HL-60/S4 treated with retinoic acid at 250 ng/mL for 4 days and 3 days (cell line): Measurements from ENCODE around the gene KCNH2.

Source experiments
- in situ Hi-C: fragments of 300-500 bp; cut with MboI; formaldehyde crosslinking; loops from 2 replicates; pipeline ENCODE4 v1.7.0; 2022; ENCODE audit warnings: low sequenced_read_pairs

Gene KCNH2

GRCh38 chr7:150976529-150977381 is 1.4 kb downstream of the KCNH2 start:
- in situ Hi-C loops: no loop called here

DNA sequence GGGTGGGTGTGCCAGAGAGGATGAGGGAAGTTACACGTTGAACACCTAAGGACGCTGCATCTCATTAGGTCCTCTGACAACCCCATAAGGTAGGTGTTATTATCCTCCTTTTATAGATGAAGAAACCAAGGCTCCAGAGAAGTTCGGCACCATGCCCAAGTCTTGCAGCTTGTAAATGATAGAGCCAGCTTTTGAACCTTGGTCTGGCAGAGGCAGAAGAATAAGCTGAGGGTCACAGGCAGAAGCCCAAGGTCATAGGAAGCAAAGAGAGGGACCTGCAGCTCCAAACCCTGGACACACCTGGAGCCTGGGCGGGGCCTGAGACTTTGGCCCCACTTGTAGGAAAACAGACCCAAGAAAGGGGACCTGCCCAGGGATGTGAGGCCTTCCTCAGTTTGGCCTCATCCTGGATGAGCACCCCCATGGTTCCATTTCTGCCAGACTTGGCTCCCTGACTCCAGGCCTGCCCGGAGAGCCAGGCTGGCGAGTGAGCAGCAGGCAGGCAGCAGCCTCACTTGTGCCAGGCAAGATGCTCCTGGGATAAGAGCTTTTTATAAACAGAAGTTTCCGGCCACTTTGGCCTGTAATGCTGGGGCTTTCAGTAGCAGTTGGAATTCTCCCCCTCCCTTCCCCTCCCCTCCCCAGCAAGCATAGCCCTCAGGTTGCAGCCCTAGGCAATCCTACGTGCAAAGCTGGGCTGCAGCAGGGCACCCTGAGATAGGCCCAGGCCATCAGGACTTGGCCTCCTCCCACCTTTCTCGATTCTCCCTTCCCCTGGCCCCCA is 2.4 kb downstream of the KCNH2 start:
- in situ Hi-C loops: no loop called here

DNA sequence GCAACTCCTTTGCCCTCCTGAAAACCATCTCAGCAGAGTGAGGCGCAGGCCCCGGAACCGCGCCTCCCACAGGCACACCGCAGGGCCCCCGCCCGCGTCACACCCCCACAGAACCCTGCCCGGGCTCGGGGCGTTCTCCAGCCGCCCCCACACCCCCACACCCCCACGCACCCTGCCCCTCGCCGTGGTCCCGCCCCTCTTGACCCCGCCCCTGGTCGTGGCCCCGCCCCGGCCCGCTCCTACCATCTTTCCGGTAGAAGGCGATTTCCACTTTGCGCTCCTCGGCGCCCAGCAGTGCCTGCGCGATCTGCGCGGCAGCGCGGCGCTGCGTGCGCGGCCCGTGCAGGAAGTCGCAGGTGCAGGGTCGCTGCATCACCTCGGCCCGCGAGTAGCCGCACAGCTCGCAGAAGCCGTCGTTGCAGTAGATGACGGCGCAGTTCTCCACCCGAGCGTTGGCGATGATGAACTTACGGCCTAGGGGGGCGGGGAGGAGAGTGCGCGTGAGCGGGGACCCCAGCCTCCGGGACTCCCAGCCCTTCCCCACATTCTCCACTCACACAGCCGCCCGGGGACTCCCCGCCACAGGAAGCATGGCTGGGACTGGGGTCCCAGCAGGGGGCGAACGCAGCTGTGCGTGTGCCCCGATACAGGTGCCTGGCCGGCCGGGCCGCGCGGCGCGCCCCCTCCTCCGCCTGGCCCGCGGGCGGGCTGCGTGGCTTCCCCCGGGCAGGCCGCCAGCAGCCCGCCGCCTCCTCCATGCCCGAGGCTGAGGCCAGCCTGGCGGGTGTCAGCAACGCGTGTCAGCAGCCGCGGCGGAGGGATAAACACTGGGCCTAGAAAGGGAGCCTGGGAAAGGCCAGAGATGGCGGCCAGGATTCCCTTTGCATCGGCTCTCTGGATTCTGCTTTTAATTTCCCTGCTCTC is 3.4 kb downstream of the KCNH2 start:
- in situ Hi-C loops: no loop called here

DNA sequence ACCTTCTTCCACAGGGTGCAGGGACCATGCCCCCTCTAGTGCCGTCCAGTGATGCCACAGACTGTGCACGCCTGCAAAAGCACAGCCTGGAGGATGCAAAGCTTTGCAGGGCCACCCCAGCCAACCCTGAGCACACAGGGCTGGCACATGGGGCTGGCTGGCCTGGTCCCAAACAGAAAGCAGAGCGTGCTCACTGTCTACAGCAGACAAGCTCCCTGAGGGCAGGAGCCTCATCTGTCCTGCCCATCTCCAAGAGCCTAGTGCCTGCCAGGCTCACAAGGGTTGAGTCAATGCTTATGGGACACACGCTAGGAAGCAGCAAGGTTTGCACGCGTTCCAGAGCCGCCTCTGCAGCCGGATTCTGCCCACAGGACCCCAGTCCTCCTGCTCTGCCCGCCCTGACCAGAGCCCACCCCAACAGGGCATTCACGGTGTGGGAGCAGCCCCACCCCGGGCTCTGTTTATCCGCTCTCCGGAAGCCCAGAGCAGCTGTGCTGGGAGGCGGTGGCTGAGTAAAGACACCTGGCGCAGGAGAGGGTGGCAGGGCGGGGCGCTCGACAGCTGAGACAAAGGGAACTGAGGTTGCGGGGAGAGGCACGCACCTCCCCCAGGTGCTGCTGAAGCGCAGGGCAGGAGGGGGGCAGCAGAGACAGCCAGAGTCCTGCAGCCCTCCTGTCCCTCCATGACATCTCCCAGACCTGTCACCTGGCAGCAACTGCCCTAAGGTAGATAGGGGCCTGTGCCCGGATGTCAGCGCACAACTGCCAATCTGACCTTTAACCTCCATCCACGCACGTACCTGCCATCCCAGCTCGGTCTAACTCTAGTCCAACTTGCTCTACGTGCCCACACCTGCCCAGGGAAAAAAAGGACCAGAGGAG is 4.3 kb downstream of the KCNH2 start:
- in situ Hi-C loops: no loop called here

DNA sequence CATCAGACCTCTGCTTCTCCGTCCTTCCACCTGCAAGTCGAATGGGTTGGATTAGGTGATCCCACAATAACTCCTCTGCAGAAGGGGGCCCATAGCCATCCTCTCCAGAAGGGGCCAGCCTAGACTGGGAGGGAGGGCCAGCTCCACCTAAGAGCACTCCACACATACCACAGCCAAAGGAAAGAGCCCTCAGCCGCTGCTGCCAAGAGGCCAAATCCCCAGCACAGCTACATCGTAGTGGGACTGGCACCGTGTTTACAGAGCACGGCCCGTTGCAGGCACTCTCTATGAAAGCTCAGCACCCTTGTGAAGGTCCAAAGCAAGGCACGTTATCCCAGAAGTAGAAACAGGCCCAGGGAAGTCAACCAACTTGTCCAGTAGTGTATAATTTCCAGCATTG is 5.4 kb downstream of the KCNH2 start:
- in situ Hi-C loops: no loop called here

DNA sequence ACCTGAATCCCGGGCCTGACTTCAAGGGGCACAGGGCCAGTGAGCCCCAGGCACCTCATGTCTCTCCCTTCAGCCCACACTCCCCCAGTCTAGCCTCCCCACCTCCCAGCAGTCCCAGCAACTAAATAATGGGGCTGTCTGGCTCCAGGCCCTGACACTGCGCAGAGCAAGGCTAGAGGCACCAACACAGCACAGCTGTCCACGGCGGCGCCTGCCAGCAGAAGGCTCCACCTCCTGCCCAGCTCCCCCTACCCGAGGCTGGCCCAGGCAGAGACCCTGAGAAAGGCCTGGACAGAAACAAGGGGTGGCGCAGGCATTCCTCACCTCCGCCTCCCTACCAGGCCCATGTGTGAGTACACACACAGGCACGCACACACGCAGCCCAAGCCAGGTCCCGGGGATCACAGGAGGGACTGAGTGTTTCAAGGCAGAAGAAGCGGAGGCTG is 6.1 kb downstream of the KCNH2 start:
- in situ Hi-C loops: no loop called here

GRCh38 chr7:150971242-150972022 is 6.7 kb downstream of the KCNH2 start:
- in situ Hi-C loops: no loop called here

DNA sequence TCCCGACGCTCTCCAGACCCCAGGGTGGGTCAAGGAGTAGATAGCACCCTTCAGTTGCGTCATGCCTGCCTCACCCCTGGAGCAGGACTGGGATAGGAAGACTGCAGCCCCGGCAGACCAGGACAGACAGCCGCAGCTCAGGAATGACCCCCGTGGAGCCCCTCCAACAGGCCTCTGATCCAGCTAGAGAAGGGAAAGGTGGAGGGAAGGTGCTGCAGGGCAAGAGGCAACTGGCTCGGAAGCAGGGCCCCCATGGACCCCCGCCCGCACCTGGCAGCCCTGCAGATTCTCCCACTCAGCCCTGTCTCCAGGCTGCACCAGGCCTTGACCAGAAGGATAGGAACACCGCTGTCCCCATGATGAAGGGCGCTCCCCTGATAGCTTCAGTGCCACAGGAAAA is 7.7 kb downstream of the KCNH2 start:
- in situ Hi-C loops: no loop called here

DNA sequence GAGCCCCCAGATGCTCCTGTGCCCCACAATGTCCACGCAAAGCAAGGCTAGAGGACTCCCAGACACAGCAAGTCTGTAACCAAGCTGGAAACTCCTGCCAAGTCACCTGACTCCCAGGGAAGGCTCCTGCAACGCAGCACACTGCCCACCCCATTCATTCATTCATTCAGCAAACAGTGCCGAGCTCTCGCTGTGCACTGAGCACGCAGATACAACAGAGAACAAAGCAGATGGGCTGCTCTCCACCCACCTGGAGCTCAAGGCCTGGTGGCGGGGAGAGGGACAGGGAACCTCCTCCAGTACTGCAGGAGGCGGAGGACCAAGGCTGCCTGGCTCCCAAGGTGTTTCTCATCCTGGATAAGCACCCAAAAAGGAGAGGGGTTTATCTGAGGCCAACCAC is 8.6 kb downstream of the KCNH2 start:
- in situ Hi-C loops: no loop called here

DNA sequence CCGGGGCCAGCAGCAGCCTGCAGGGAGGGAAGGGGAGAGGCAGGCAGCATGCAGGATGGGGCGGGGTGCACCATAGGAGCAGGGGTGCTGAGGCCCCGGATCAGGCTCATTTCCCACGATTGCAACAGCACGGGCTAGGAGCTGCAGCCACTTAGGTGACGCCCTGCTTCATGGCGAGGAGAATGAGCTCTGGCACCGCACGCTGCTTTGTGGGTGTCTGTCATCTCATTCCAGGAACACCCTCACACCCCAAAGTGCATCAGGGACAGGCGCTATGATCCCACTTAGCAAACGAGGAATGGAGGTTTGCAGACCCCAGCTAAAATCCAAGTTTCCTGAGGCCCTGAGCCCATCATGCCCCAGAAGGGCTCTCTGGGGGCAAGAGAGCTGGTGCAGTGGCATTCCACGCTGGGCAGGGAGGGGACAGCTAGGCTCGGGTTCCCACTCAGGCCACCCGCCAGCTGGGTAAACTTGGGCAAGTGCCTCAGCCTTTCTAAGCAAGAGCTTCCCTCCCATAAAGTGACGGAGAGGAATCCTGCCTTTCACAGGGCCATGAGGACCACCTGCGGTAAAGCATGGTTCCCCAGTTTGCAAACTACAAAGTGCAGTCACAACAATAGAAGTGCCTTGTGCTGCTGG is 9.3 kb downstream of the KCNH2 start:
- in situ Hi-C loops: no loop called here

DNA sequence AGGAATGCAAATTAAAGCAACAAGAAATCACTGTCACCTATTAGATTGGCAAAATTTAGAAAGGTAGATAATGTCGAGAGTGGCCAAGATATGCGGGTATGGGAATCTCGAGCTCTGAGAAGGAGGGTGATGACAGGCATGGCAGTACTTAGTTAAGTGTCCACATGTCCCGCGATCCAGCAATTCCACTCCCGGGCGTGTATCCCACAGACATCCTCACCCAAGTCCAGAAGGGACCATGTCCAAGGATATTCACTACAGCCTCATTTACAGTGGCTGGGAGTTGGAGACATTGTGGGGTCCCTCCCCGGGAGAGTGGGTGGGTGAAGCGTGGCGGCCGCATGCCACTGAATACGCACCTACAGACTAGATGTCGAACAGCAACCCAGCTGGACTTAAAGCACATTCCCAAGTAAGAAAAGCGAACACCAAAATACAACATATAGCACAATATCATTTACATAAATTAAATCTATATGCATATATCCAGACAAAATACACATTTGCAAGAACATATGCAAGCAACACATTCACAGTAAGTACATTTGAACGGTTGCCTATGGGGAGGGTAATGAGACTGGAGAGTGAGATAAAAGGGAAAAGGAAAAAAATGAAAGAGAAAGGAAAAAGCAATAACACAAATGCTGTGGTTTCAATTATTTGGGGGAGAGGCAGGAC is 9.9 kb downstream of the KCNH2 start:
- in situ Hi-C loops: no loop called here

GRCh38 chr7:150967349-150967748 is 10.8 kb downstream of the KCNH2 start:
- in situ Hi-C loops: no loop called here

DNA sequence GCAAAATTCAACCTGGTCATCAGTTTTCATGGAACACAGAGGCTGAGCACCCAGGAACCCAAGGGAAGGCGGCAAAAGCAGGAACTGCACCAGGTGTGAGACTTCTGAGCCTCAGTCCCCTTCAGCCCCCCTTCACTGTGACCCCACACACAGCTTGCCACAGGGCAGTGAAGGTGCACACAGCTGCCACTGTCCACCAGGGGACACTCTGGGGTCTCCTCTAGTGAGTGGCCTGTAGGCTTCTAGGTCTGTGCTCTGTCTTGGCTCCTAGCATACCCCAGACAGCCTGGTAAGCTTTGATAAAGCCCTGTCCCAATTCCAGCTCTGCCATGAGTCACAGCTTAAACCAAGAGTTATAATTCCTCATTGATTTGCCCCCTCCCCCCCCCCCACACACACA is 12.1 kb downstream of the KCNH2 start:
- in situ Hi-C loops: no loop called here

GRCh38 chr7:150965273-150965830 is 12.8 kb downstream of the KCNH2 start:
- in situ Hi-C loops: no loop called here

- in situ Hi-C loops: no loop called here
Observed at GRCh38 chr7:150964593-150965111, 13.5 kb downstream of the KCNH2 start.

GRCh38 chr7:150963707-150964559 is 14.2 kb downstream of the KCNH2 start:
- in situ Hi-C loops: no loop called here
